Stimulated activated CD8-positive, alpha-beta memory T cell treated with anti-CD3 and anti-CD28 coated beads, Interleukin-4, amount 100 ng/mL, for 24 hours (primary cell): ENCODE measurements around the gene GRAMD1B.
"Not testable (repeated sequence)": the region's sequence is repeated elsewhere in the genome, so short reads cannot be mapped to it uniquely, and the experiment has no call there.

Experiments used
- DNase-seq: peaks from one replicate; pipeline ENCODE4 v3.0.0-alpha.2; 2020; ENCODE audit warnings: low read depth

The GRAMD1B gene

DNA sequence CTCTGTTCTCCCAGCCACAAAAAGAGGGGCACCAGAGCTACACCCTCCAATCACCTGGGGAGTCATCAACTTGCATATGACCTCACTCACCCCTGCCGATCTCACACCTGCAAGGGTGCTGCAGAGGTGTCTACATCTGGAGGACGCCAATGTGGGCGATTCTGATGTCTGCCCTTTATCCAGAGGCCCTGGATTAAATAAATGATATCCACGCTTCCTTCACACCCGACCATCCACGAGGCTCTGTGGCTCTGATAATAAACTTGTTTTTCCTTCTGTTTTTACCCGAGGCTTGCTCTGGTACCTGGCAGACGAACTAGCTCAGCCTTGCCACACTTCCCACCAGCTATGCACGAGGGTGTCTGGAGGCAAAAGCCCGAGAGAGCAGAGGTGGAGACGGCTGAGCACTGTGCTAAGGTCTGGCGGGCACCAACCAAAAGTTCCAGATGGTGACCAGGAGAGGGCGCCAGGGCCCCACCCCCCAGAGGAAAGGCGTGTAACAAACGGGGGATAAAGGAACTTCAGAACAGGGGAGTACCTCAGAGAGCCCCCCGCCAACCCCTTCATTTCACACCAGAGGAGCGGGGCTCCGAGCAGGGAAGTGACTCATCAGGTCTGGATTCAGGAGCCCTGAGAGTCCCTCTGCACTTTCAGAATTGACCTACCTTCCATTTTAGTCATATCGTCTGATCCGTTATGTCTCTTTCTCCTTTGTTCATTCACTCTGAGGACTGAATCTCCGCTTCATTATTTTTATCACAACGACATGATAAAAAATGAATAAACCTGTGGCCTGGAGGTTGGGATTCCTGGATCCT lies 210.8 kb downstream of the GRAMD1B start:
- DNase-seq, result peak; percentile 35

DNA sequence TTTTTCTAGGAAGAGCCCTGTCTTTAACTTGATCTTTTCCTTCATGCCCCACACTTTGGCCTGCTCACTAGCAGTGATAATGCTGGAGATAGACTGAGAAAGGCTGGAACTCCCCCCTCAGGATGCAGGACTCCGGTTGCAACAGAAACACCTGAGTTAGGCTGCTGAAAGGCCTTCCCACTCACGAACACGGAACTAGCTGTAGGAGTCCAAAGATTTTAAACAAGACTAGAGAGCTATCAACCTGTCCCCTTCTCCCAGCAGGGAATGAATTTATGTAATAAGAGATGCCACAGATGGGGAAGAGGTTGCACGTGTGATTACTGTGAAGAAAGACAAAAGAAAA lies 211.4 kb downstream of the GRAMD1B start:
- no peak for DNase-seq

DNA sequence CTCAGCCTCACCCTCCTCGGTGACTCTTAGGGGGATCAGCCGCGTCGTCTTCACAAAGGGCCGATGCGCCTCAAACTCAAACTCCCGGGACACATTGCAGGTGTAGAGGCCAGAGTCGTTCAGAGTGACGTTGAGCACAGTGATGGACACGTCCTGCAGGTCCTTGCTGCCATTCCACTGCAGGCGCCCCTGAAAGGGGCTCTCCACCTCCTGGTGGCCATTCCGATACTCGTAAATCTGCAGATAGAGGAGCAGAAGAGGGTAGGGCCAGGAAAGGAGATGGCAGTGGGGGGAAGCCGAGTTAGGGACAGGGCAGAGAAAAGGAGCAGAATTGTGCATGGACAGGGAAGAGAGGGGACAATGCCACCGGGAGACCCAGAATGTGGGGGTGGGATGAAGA lies 212.4 kb downstream of the GRAMD1B start:
- no peak for DNase-seq

DNA sequence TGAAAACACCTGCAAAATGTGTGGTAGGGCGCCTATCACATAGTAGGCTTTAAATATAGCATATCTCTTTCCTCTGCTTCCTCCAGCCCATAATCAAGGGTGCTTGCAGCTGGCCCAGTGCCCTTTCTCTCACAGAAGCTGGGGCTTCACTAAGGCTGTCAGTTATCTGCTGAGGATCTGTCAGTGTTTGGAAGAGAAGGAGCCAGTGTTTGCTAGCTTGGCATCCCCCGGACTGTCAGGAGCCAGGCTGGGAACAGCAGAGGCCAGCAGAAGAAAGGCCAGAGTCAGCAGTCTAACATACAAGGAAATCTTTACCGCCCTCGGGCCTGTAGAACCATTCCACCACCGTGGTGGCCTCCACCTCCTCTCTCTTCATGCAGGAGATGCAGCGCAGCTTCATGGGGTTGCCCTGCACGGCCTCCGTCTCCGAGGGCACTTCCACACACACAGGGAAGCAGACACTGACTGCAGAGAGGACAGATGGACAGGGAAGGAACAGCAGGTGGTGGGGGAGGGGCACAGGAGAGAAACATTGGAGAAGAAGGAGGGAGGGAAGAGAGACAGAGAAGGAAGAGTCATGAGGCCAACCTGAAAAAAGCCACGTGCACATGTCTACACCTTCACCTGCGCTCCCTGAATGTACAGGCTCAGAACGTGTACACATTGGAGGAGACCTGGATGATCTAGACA lies 215.4 kb downstream of the GRAMD1B start:
- no peak for DNase-seq

DNA sequence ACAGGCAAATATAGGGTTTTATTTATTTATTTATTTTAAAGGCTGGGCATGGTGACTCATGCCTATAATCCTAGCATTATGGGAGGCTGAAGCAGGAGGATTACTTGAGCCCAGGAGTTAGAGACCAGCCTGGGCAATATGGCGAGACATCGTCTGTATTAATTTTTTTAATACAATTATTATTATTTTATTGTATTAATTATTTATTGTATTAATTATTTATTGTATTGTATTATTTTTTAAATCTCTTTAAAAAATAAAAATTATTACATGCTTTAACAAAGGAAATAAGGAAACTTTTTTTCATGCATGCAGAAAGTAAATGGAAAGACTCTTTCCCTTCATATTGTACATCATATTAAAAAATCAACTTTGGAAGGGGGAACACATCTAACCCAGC lies 220.8 kb downstream of the GRAMD1B start:
- DNase-seq, result no peak

DNA sequence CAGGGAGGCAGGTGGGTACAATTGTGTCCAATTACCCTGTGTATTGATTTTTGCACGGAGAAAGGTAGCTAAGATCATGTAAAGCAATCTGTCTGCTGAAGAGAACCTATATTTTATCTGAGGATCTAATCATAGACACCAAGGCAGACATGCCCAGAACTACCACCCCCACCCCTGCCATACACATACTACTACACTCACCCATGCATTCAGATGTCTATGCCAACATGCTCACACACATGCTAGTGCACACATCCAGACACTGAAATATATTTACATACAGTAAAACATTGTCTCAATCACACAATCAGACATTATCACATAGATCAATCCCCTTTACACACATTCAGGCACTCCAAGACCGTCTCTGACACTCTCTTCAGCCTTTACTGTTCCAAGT lies 222.5 kb downstream of the GRAMD1B start:
- no peak for DNase-seq

DNA sequence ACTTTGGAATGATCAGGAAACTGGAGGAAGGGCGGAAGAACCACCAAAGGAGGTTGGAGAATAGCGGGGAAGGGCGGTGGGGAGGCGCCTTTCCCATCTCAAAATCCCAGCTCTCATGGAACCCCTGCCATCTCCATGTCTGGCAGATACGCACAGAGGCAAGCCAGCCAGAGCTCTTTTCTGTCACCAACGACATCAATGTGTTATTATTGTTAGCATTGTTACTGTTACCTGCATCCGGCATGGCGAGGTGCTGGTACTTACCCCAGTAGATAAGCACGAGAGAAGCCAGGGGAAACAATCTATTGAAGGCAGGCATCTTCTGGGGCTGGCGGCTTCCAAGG lies 223.4 kb downstream of the GRAMD1B start:
- no peak for DNase-seq

DNA sequence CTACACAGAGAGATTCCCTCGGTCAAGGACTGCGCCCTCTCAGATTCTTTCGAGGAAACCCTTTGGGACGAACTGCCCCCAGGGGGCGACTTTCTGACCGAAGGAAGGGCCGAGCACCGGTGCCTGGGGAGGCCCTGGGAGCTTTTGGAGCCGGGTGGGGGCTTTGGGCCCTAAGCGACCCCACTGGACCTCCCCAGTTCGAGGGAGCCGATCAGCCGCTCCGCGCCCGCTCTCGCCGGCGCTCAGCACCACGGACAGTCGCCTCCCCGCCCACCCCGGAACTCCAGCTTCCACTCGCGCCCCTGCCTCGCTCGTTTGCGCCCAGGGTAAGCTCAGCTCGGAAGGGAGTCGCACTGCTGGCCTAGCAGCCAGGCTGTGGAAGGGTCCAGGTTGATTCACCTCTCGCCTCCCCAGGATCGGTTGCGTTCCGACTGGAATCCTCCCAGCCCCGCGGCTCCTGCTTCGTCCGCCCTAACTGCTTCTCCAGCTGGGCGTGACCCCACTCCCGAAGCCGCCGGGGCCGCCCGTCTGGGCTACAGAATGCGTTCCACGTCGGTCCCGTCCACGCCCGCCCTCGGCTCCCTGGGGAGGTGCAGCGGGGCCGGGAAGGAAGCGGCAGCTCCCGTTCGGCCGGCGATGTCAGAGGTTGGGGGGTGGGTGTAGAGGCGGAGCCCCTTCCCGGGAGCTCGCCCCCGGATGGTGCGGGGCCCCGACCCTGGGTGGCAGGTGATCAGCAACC lies 223.9 kb downstream of the GRAMD1B start:
- DNase-seq, result peak; percentile 4

DNA sequence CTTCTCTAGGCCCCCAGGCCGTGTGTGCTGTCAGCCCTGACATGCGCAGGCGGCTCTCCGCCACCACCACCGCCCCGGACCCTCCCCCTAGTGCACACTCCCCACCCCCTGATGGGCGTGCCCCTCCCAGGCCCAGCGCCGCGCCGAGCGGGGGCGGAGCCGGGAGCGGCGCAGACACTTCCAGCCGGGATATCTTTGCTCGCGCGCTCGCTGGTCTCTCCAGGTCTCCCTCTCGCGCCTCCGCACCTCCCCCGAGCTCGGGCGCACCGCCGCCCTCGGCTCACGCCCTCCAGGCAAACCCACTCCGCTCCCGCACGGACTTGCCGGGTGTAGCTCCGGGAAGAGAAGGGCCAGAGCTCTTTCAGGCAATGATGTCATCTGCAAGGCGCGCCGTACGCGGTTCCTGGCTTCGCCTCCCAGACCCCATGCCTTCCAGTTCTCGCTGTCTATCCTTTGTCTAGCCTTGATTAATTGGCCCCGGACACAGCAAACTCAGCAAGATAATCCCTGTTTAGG lies 224.6 kb downstream of the GRAMD1B start, which contains the start of gene SCN3B:
Gene SCN3B, minus strand, starts transcription at position 59 of the 516 bp plus-strand sequence. CDS start 823 bp downstream, outside the sequence.
- no peak for DNase-seq

DNA sequence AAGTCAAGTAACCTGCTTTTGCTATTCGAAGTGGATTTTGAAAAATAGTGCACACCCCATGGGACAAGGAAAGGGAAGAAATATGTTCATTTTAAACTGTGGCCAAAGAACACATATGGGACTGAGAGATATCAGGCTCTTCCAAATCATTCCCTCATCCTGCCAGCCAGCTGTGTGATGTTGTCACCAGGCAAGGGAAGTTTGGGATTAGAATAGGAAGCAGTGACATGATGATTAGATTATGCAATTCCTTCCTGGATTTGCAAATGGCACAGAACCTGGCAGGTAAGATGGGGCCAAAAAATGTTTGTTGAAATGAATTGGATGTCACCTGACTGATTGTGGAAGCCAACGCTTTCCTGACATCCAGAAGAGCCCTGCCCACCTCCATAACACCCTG lies 229.2 kb downstream of the GRAMD1B start:
- no peak for DNase-seq

DNA sequence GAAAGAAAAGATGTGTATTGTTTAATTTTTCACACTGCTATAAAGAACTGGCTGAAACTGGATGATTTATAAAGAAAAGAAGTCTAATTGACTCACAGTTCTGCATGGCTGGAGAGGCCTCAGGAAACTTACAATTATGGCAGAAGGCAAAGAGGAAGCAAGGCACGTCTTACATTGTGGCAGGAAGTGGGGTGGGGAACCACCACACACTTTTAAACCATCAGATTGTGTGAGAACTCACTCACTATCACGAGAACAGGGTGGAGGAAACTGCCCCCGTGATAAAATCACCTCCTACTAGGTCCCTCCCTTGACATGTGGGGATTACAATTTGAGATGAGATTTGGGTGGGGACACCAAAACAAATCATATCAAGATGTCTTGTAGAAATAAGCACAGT lies 229.9 kb downstream of the GRAMD1B start:
- DNase-seq, result not testable (repeated sequence)

DNA sequence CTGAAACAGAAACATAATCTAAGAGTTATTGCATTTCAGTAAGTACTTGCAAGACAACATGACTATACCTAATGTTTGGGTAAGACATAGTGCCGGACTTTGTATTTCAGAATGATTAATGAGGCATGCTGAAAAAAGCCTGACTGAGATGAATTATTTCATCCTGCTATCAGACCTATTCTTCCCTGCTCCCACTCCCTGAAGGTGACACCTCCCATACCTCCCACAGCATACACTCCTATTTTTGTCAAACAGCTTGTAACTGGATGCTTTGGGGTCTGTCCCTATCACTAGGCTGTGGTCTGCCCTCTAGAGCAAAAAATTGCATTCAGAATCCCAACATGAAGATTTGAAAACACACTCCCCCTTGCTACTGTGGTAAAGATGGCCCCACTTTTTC lies 235.2 kb downstream of the GRAMD1B start:
- no peak for DNase-seq

DNA sequence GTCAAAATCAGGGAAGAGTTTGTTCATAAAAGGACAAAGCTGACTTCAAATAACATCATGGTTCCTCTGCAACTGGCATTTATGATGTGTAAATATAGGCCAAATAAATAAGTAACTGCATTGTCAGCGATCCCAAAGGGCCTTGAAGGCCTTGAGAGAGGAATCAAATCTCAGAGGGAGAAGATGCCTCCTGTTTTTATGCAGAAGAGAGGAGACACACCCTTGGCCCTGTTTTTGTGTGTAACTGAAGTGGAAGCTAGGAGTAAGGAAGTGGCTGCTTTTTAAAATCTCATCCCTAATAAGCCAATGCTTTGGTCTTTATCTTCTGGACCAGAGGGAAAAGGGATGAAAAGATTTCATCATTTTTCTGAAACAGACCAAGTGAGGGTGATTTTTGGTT lies 240.0 kb downstream of the GRAMD1B start:
- no peak for DNase-seq

DNA sequence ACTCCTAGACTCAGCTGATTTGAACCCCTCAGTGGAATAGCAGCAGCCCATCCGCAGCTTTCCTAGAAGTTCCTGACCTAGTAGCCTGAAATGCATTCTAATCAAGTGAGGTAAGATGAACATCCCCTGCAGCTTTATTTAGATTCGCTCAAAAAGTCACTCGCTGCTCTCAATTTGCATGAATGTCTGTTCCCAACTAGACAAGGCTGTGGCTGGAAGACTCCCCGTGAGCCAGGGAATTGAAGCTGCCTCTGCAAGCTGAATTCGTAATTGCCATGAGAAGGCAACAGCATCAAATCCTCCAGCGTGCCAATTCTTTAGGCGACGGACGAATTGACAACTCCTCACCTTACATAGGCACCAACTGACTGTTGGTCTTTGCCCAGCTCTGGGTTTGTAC lies 241.5 kb downstream of the GRAMD1B start:
- DNase-seq, result no peak

DNA sequence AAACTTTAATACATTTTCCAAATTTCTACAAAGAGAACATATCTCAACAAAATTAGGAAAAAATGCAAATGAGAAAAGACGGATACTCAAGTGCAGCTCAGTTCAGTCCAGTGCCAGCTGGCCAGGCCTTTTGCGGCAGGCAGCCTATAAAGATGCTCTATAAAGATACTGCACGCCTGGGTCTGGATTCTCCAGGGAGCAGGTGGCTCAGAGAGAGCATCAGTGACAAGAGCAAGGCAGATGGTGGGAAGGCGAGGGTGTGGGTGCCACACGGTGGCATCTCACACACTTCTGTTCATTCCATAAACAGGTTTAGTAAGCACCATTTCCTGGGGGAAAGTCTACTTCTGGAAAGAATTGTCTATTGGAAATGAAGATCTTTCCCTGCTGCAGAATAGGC lies 242.5 kb downstream of the GRAMD1B start:
- DNase-seq, result no peak

DNA sequence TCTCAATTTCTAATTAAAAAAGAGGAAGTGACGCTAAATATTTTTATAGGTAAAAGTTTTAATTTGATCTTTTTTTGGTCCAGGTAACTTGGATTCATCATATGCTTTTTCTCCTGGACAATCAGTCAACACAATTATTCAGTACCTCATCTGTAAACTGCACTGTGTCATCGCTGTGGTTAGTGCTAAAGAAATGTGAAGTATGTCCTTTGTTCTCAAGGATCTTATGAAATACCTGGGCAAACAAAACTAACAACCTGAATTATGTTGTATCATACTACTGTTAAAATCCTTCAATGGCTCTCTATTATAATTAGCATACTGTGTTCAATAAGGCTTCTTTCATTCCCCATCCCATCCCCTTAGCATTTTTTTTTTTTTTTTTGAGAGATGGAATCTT lies 244.2 kb downstream of the GRAMD1B start:
- no peak for DNase-seq
